ENCODE measurements around the gene NPHS1.

GRCh38 chr19:35868172-35868822 is 16.0 kb upstream of the NPHS1 start, which contains the start of gene APLP1:
- TF ChIP-seq POLR2AphosphoS5 (IDR thresholded peaks at IDR 0.05) (no peak), CTCF (IDR thresholded peaks at IDR 0.05) (no peak), POLR2A (IDR thresholded peaks at IDR 0.05) (no peak), EP300 (IDR thresholded peaks at IDR 0.05; ENCODE audit: low read depth) (no peak)
